K562 (cell line): ENCODE results near the gene LPCAT3. TPM values are rescaled to one million over a fixed set of nuclear protein-coding genes. Genes with fewer than 3 reads are reported as not detected.

Experiments
- CHD2 ChIP-seq: IDR thresholded peaks from 2 replicates; pipeline ENCODE4 v1.6.1; 2011; ENCODE audit warnings: low read depth, low read length
- FOXK2 ChIP-seq, 2 experiments: fragments of 450-650 bp; IDR thresholded peaks in 1 of 2; conservative IDR thresholded peaks in 1 of 2; 2 replicates each; pipeline ENCODE4 v1.6.1; 2016; ENCODE audit warnings: low read depth in 2 of 2, mild to moderate bottlenecking in 1 of 2
- GTF2B ChIP-seq: IDR thresholded peaks from 2 replicates; pipeline ENCODE4 v1.6.1; 2011; ENCODE audit not compliant: insufficient read length; ENCODE audit errors: extremely low read depth
- MGA ChIP-seq: fragments of 450-650 bp; IDR thresholded peaks from 2 replicates; pipeline ENCODE4 v1.6.1; 2016; ENCODE audit warnings: mild to moderate bottlenecking, moderate library complexity
- RCOR1 ChIP-seq, 2 experiments: IDR thresholded peaks; 2 replicates each; pipeline ENCODE4 v1.6.1; 2012; ENCODE audit warnings: low read depth in 2 of 2, low read length in 2 of 2, borderline replicate concordance in 1 of 2, improper control_type of control experiment in 1 of 2
- ZNF318 ChIP-seq, 2 experiments: fragments of 450-650 bp; IDR thresholded peaks; 2 replicates each; pipeline ENCODE4 v1.6.1; 2016; ENCODE audit warnings: mild to moderate bottlenecking in 2 of 2, borderline replicate concordance in 1 of 2, low read depth in 1 of 2, moderate library complexity in 1 of 2
- ZNF830 ChIP-seq: fragments of 250-450 bp; sonication (Bioruptor Pico); IDR thresholded peaks from 2 replicates; pipeline ENCODE4 v1.5.0; 2021; ENCODE audit warnings: mild to moderate bottlenecking
- polyA plus RNA-seq, 8 experiments: library from polyadenylated mRNA; depleted of rRNA in 4 of 8; stranded (reverse) in 5 of 8; unstranded in 3 of 8; fragments of >200 nt; fragmentation: Nextera tagmentation in 2 of 8; fragmentation: Illumina TruSeq in 1 of 8; extraction: Ambion mirVana in 2 of 8; extraction: Trizol in 1 of 8; gene quantifications; 2 replicates each; pipeline versions ENCODE4 v1.2.1 to v1.2.3, GENCODE V29; 2011 to 2014; ENCODE audit warnings: inconsistent platforms in 1 of 8, missing spikeins in 1 of 8
- total RNA-seq, 7 experiments: library from RNA; depleted of rRNA in 6 of 7; stranded (reverse); fragments of >200 nt in 6 of 7; fragmentation: Illumina TruSeq in 2 of 7; extraction: Trizol in 2 of 7; gene quantifications; 2 replicates each; pipeline versions ENCODE4 v1.2.1 to v1.2.3, GENCODE V29; 2011 to 2021; ENCODE audit warnings: low replicate concordance in 1 of 7

Gene LPCAT3
- total and polyA plus RNA-seq, 9 of the 15 experiments (the other 6 are each of a cell fraction or from before 2014, with no cell fraction given) = 4.9 to 52.5 (median 25.3) TPM

- TF ChIP-seq ZNF318 (IDR thresholded peaks at IDR 0.05; ENCODE audit: borderline replicate concordance in 1 of 2, low read depth in 1 of 2) (no peak), CHD2 (no peak), MGA (no peak), RCOR1 (IDR thresholded peaks at IDR 0.05; ENCODE audit: borderline replicate concordance in 1 of 2, low read depth in 2 of 2, low read length in 2 of 2) (peak in 1 of 2 experiments; percentile 66; a peak in 2 of 4 replicates), ZNF830 (no peak), GTF2B (no peak), FOXK2 (conservative IDR thresholded peaks at IDR 0.05 in 1 of 2, IDR thresholded peaks at IDR 0.05 in 1 of 2; ENCODE audit: low read depth in 2 of 2) (no peak)
Measured at GRCh38 chr12:6964605-6965025, 53.7 kb downstream of the LPCAT3 start (continued).
